Adrenal gland (tissue), 5 donors: ENCODE data around the gene SUPT6H.

Experiments used
- CTCF ChIP-seq, 6 experiments: fragments of 450-650 bp in 4 of 6; fragments of 200-600 bp in 2 of 6; sonication (generic) in 1 of 6; IDR thresholded peaks; 1 replicate in 5 of 6; 2 replicates in 1 of 6; pipeline versions ENCODE4 v1.5.1 to v1.8.0; 2016 to 2021; ENCODE audit warnings: antibody characterized with exemption in 6 of 6, mild to moderate bottlenecking in 2 of 6, moderate library complexity in 1 of 6
- POLR2A ChIP-seq, 2 donors: fragments of 450-650 bp; IDR thresholded peaks; one replicate each; pipeline ENCODE4 v1.6.1; 2017; ENCODE audit warnings: antibody characterized with exemption in 2 of 2, mild to moderate bottlenecking in 2 of 2, moderate library complexity in 1 of 2
- donor health status: DM: no; HTN: no; CAD: no.

GRCh38 chr17:28675980-28676379 is 14.0 kb downstream of the SUPT6H start:
- TF ChIP-seq CTCF (IDR thresholded peaks at IDR 0.05) (no peak), POLR2A (IDR thresholded peaks at IDR 0.05) (no peak)
